Measurements from ENCODE around the gene MYNN. TPM values are rescaled to one million over a fixed set of nuclear protein-coding genes. Genes with fewer than 3 reads are reported as not detected.

Gene MYNN
- total and polyA plus RNA-seq, 2 of the 13 experiments (the other 11 are each of a cell fraction or from before 2014, with no cell fraction given): 10.4 to 17.6 TPM

DNA sequence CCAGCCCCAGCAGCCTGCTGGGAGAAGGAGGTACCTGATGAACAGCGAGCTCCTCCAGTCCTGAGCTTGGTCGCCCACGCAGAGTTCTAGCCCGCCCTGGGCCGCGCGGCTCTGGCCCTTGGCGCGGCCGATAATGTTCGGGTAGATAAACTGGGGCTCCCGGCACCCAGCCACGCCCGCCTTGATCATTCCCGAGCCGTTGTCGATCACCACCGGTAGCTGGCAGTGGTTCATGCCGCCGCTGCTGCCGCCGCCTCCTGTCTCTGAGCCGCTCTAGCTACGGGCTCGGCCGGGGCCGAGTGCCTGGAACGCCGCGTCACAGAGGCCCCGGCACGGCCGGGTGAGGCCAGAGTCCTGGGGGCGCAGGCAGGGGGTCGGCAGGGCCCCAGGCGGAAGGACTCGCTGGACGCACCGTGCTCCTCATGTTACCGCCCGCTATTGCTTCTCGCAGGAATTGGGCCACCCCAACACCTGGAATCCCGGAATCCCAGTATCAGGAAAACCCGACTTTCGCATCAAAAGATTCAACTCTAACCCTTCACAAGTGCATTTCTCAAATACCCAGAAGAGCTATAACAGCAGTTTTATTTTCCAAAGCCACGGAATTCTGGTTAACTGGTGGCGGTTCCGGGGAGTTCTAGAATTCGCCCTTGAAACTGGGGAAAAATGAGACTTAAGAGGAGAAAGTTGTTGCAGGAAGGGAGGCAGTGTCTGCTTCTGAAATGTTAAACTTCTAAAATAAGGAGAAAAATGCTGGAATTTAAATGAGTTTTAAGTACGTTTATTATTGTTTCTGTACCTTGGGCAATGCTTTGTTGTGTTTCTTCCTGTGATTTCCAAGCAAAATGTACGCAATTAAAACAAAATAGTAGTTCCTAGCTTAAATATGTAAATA lies 3.7 kb upstream of the MYNN start, which contains the start of gene ACTRT3 (continued):
- TF ChIP-seq ZNF333 (CRISPR knock-in tag; IDR thresholded peaks at IDR 0.05; ENCODE audit: borderline replicate concordance) (no peak), FIP1L1 (IDR thresholded peaks at IDR 0.05; ENCODE audit: borderline replicate concordance, insufficient read depth, low read depth, low read length) (no peak), KLF12 (CRISPR knock-in tag; IDR thresholded peaks at IDR 0.05; ENCODE audit: borderline replicate concordance) (no peak), CCDC6 (CRISPR knock-in tag; IDR thresholded peaks at IDR 0.05) (peak; percentile 51; the same call in 1 of the 2 replicates), HOXA5 (CRISPR knock-in tag; IDR thresholded peaks at IDR 0.05) (no peak), YEATS2 (CRISPR knock-in tag; IDR thresholded peaks at IDR 0.05; ENCODE audit: borderline replicate concordance) (no peak), DMAP1 (CRISPR knock-in tag; IDR thresholded peaks at IDR 0.05) (peak; percentile 52; the same call in 1 of the 2 replicates), ZBTB20 (CRISPR knock-in tag; IDR thresholded peaks at IDR 0.05; ENCODE audit: borderline replicate concordance, low read depth) (no peak), HNRNPH1 (optimal IDR thresholded peaks at IDR 0.05; ENCODE audit: low read depth, low read length) (no peak), ATF1 (CRISPR knock-in tag; IDR thresholded peaks at IDR 0.05) (no peak), MTF2 (CRISPR knock-in tag; IDR thresholded peaks at IDR 0.05; ENCODE audit: borderline replicate concordance) (no peak), ZNF780A (CRISPR knock-in tag; IDR thresholded peaks at IDR 0.05) (no peak), TAF15 (IDR thresholded peaks at IDR 0.05; ENCODE audit: low read depth, low read length, poor library complexity, severe bottlenecking) (no peak), ZSCAN25 (CRISPR knock-in tag; IDR thresholded peaks at IDR 0.05) (no peak), ARNT (IDR thresholded peaks at IDR 0.05) (no peak), ZBTB3 (CRISPR knock-in tag; IDR thresholded peaks at IDR 0.05; ENCODE audit: borderline replicate concordance, low read depth) (no peak), ZNF484 (CRISPR knock-in tag; IDR thresholded peaks at IDR 0.05; ENCODE audit: borderline replicate concordance, low read depth) (no peak), KMT2A (CRISPR knock-in tag; IDR thresholded peaks at IDR 0.05) (no peak), KDM3A (CRISPR knock-in tag; IDR thresholded peaks at IDR 0.05; ENCODE audit: low read depth) (no peak)
- TF ChIP-seq, protein P1, sequence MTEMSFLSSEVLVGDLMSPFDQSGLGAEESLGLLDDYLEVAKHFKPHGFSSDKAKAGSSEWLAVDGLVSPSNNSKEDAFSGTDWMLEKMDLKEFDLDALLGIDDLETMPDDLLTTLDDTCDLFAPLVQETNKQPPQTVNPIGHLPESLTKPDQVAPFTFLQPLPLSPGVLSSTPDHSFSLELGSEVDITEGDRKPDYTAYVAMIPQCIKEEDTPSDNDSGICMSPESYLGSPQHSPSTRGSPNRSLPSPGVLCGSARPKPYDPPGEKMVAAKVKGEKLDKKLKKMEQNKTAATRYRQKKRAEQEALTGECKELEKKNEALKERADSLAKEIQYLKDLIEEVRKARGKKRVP (CRISPR knock-in tag; IDR thresholded peaks at IDR 0.05): no peak
- TF ChIP-seq, protein P2, sequence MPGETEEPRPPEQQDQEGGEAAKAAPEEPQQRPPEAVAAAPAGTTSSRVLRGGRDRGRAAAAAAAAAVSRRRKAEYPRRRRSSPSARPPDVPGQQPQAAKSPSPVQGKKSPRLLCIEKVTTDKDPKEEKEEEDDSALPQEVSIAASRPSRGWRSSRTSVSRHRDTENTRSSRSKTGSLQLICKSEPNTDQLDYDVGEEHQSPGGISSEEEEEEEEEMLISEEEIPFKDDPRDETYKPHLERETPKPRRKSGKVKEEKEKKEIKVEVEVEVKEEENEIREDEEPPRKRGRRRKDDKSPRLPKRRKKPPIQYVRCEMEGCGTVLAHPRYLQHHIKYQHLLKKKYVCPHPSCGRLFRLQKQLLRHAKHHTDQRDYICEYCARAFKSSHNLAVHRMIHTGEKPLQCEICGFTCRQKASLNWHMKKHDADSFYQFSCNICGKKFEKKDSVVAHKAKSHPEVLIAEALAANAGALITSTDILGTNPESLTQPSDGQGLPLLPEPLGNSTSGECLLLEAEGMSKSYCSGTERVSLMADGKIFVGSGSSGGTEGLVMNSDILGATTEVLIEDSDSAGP (CRISPR knock-in tag; IDR thresholded peaks at IDR 0.05; ENCODE audit: borderline replicate concordance): peak; percentile 33; the same call in 1 of the 2 replicates
- TF ChIP-seq, protein P3, sequence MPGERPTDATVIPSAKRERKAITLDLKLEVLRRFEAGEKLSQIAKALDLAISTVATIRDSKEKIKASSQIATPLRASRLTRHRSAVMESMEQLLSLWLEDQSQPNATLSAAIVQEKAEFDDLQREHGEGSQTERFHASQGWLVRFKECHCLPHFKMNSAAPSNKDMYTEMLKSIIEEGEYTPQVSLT (CRISPR knock-in tag; IDR thresholded peaks at IDR 0.05; ENCODE audit: borderline replicate concordance, low read depth): no peak
- TF ChIP-seq, protein P4, sequence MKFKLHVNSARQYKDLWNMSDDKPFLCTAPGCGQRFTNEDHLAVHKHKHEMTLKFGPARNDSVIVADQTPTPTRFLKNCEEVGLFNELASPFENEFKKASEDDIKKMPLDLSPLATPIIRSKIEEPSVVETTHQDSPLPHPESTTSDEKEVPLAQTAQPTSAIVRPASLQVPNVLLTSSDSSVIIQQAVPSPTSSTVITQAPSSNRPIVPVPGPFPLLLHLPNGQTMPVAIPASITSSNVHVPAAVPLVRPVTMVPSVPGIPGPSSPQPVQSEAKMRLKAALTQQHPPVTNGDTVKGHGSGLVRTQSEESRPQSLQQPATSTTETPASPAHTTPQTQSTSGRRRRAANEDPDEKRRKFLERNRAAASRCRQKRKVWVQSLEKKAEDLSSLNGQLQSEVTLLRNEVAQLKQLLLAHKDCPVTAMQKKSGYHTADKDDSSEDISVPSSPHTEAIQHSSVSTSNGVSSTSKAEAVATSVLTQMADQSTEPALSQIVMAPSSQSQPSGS (CRISPR knock-in tag; IDR thresholded peaks at IDR 0.05): no peak
- TF ChIP-seq, protein P5, sequence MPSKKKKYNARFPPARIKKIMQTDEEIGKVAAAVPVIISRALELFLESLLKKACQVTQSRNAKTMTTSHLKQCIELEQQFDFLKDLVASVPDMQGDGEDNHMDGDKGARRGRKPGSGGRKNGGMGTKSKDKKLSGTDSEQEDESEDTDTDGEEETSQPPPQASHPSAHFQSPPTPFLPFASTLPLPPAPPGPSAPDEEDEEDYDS (CRISPR knock-in tag; IDR thresholded peaks at IDR 0.05): 0 out of 2 replicates have a peak, but pooled peaks have one; percentile 34
